Measurements from ENCODE around the gene GPATCH1. TPM values are rescaled to one million over a fixed set of nuclear protein-coding genes. Genes with fewer than 3 reads are reported as not detected.
A peak's percentile ranks its signal among the peaks of the same experiment; 100 is the strongest.
"Not testable (repeated sequence)": the region's sequence is repeated elsewhere in the genome, so short reads cannot be mapped to it uniquely, and the experiment has no call there.

The GPATCH1 gene
- total RNA-seq, 4 donors from 2014 or later, result 6.6 to 32.1 (median 10.6) TPM

DNA sequence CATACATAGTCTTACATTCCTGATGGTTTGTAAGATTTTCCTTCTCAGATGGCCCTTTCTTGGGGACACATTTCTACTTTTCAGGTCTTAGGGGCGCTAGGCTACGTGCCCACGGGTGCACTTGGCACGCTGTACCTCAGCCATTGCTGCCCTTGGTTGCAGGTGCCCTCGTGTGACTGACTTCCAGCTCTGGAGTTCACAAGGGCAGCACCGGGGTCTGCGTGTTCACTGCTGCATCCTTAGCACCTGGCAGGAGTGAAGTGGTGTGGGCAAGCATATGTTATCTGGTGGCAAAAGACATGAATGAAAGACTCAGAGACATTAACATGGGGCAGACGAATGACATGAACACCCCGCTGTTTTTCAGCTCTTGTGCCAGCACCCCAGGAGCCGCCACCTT is 37.7 kb downstream of the GPATCH1 start:
- Histone ChIP-seq H3K9me3 (peaks cover 0 to 5% (median 0%) of the 10 kb centered on the region in 4 donors), H3K4me3 (no peak overlapping the region), H3K4me1 (no peaks in the 10 kb centered on the region), H3K27ac (no peak overlapping the region), H3K27me3 (no peaks in the 10 kb centered on the region), H3K36me3 (peaks cover 6 to 87% (median 24%) of the 10 kb centered on the region in 3 donors)
- no peak for DNase-seq (ENCODE audit: low spot score in 2 of 2)
- TF ChIP-seq POLR2A (IDR thresholded peaks at IDR 0.05) (no peak), EP300 (IDR thresholded peaks at IDR 0.05) (no peak), CTCF (IDR thresholded peaks at IDR 0.05) (no peak)
- 90 to 94% methylated on average over 10 of the region's 10 CpGs for WGBS, 2 donors

DNA sequence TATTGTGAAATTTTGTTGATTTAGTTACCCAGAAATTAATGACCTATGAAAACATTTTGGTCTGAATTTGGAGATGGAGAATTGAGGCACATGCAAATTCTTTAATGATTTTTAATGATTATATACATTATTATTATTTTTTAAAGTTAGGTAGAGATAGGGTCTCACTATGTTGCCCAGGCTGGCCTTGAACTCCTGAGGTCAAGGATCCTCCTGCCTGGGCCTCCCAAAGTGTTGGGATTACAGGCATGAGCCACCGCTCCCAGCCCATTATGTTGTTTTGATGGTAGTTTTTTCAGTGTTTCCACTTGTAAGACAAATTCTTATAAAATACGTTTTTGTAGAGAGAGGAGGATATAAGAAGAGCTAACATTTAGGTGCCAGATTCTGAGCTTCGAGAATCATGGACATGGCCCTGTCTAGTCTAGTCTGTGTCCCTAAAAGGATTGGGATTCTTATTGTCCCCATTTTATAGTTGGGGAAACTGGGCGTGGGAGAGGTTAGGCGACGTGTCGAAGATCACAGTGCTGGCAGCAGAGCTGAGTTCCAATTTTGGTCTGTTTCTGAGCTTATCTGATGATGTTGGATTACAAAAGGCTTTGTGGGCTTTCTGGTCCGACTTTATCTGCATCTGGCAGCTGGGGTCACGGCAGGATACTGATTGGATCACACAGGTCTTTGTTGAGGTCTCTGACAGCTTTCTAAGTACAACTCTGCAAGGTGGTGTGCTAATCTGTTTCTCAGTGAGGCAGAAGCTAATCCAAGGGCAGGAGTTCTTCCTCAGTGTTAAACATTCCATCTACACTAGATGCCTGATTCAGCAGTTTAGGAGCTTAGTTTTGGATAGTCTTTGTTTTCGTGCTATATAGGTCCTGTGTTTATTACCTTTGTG is 43.5 kb downstream of the GPATCH1 start:
- H3K36me3 ChIP-seq, result peaks cover 0 to 78% (median 10%) of the 10 kb centered on the region in 3 donors
- no peak overlapping the region for H3K27ac ChIP-seq
- 80 to 81% methylated on average over 10 of the region's 10 CpGs for WGBS, 2 donors
- no peak for DNase-seq (ENCODE audit: low spot score in 2 of 2)
- peaks cover 0 to 5% (median 0%) of the 10 kb centered on the region in 4 donors for H3K4me1 ChIP-seq
- no peak overlapping the region for H3K4me3 ChIP-seq
- H3K27me3 ChIP-seq, result no peaks in the 10 kb centered on the region
- no peaks in the 10 kb centered on the region for H3K9me3 ChIP-seq
- TF ChIP-seq EP300 (IDR thresholded peaks at IDR 0.05), result no peak

- peaks cover 0 to 85% (median 10%) of the 10 kb centered on the region in 3 donors for H3K36me3 ChIP-seq
- TF ChIP-seq EP300 (IDR thresholded peaks at IDR 0.05), result no peak
- TF ChIP-seq POLR2A (IDR thresholded peaks at IDR 0.05), result no peak
- peak; percentile 68 to 78 (median 73) for TF ChIP-seq CTCF (IDR thresholded peaks at IDR 0.05)
- H3K27me3 ChIP-seq, result no peaks in the 10 kb centered on the region
- DNase-seq (ENCODE audit: low spot score in 2 of 2), result peak in 1 of 2 donors; percentile 14
- H3K27ac ChIP-seq, result no peak overlapping the region
- H3K4me3 ChIP-seq, result no peak overlapping the region
- 43 to 45% methylated on average over 12 of the region's 12 CpGs for WGBS, 2 donors
- peaks cover 0 to 5% (median 0%) of the 10 kb centered on the region in 4 donors for H3K4me1 ChIP-seq
- no peaks in the 10 kb centered on the region for H3K9me3 ChIP-seq
Observed at GRCh38 chr19:33125929-33126388, 45.0 kb downstream of the GPATCH1 start.

DNA sequence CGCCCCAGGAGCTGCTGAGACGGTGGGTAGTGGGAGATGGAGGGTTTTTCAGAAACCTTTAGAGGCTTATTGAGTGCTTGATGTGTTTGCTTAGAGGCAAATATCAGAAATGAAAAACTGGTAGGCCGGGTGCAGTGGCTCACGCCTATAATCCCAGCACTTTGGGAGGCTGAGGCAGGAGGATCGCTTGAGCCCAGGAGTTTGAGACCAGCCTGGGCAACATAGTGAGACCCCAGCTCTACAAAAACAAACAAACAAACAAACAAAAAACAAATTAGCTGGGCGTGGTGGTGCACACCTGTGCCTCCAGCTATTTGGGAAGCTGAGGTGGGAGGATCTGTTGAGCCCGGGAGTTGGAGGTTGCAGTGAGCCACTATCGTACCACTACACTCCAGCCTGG is 45.7 kb downstream of the GPATCH1 start:
- H3K4me3 ChIP-seq; H3K4me1 ChIP-seq; DNase-seq (ENCODE audit: low spot score in 2 of 2); H3K27me3 ChIP-seq; H3K9me3 ChIP-seq; H3K27ac ChIP-seq: not testable (repeated sequence)
- 93% methylated on average over 8 of the region's 8 CpGs for WGBS, 2 donors
- peaks cover 0 to 88% (median 10%) of the 10 kb centered on the region in 3 donors for H3K36me3 ChIP-seq

GRCh38 chr19:33129901-33130300 is 48.9 kb downstream of the GPATCH1 start:
- 86 to 88% methylated on average over 6 of the region's 6 CpGs for WGBS, 2 donors
- DNase-seq (ENCODE audit: low spot score in 2 of 2), result no peak
- H3K27me3 ChIP-seq, result peaks cover 0 to 7% of the 10 kb centered on the region in 2 donors
- H3K4me3 ChIP-seq, result no peak overlapping the region
- no peak overlapping the region for H3K27ac ChIP-seq
- peaks cover 0 to 10% (median 0%) of the 10 kb centered on the region in 4 donors for H3K4me1 ChIP-seq
- peaks cover 0 to 70% (median 10%) of the 10 kb centered on the region in 3 donors for H3K36me3 ChIP-seq
- H3K9me3 ChIP-seq, result no peaks in the 10 kb centered on the region
- no peak for TF ChIP-seq POLR2A (IDR thresholded peaks at IDR 0.05)
- no peak for TF ChIP-seq EP300 (IDR thresholded peaks at IDR 0.05)
- no peak for TF ChIP-seq CTCF (IDR thresholded peaks at IDR 0.05)

- no peaks in the 10 kb centered on the region for H3K9me3 ChIP-seq
- no peak for DNase-seq (ENCODE audit: low spot score in 2 of 2)
- no peak overlapping the region for H3K27ac ChIP-seq
- H3K36me3 ChIP-seq, result peaks cover 0 to 64% (median 10%) of the 10 kb centered on the region in 3 donors
- H3K4me1 ChIP-seq, result peaks cover 0 to 10% (median 0%) of the 10 kb centered on the region in 4 donors
- 88 to 89% methylated on average over 6 of the region's 6 CpGs for WGBS, 2 donors
- no peak overlapping the region for H3K4me3 ChIP-seq
- TF ChIP-seq EP300 (IDR thresholded peaks at IDR 0.05) (no peak), POLR2A (IDR thresholded peaks at IDR 0.05) (no peak), CTCF (IDR thresholded peaks at IDR 0.05) (no peak)
- H3K27me3 ChIP-seq, result peaks cover 0 to 12% of the 10 kb centered on the region in 2 donors
Observed at GRCh38 chr19:33130433-33130832, 49.5 kb downstream of the GPATCH1 start.

Measured in tibial nerve (tissue), 4 donors.